WI38 (cell line): ENCODE measurements around the gene TEK.

Source experiments
- H3K4me3 ChIP-seq: 2 replicates; pipeline ENCODE4 v1.5.1; 2011; ENCODE audit warnings: low read depth, mild to moderate bottlenecking, control low read depth, low read length
- CTCF ChIP-seq: IDR thresholded peaks from 2 replicates; pipeline ENCODE4 v1.5.1; 2012; ENCODE audit warnings: low read depth, mild to moderate bottlenecking, control low read depth, low read length

Gene TEK

GRCh38 chr9:27198190-27198589 is 89.2 kb downstream of the TEK start:
- TF ChIP-seq CTCF, result no peak
- H3K4me3 ChIP-seq, result no peak overlapping the region

GRCh38 chr9:27202056-27202455 is 93.0 kb downstream of the TEK start:
- no peak for TF ChIP-seq CTCF

GRCh38 chr9:27203783-27204182 is 94.8 kb downstream of the TEK start:
- TF ChIP-seq CTCF, result no peak
- H3K4me3 ChIP-seq, result no peak overlapping the region

More at GRCh38 chr9:27202056-27202455, 93.0 kb downstream of the TEK start:
- H3K4me3 ChIP-seq, result no peak overlapping the region

GRCh38 chr9:27204578-27204977 is 95.6 kb downstream of the TEK start:
- no peak for TF ChIP-seq CTCF
- no peak overlapping the region for H3K4me3 ChIP-seq

GRCh38 chr9:27205198-27205597 is 96.2 kb downstream of the TEK start:
- no peak overlapping the region for H3K4me3 ChIP-seq
- TF ChIP-seq CTCF, result no peak

- no peak overlapping the region for H3K4me3 ChIP-seq
- TF ChIP-seq CTCF, result no peak
Measured at GRCh38 chr9:27206041-27206440, 97.0 kb downstream of the TEK start.

GRCh38 chr9:27209034-27209433 is 100.0 kb downstream of the TEK start:
- no peak for TF ChIP-seq CTCF
- H3K4me3 ChIP-seq, result no peak overlapping the region

- no peak overlapping the region for H3K4me3 ChIP-seq
- TF ChIP-seq CTCF, result no peak
Measured at GRCh38 chr9:27210588-27210987, 101.6 kb downstream of the TEK start.
